ENCODE measurements around the gene CLP1.
"Not testable (repeated sequence)": the region's sequence is repeated elsewhere in the genome, so short reads cannot be mapped to it uniquely, and the experiment has no call there.

The CLP1 gene

GRCh38 chr11:57674251-57674650 is 16.7 kb downstream of the CLP1 start:
- no peak for DNase-seq (ENCODE audit: insufficient read length, low spot score)
- no peak for TF ChIP-seq TAF1 (IDR thresholded peaks at IDR 0.05; ENCODE audit: low read depth, low read length)
- TF ChIP-seq POLR2AphosphoS5 (IDR thresholded peaks at IDR 0.05; ENCODE audit: low read depth, low read length), result no peak
- TF ChIP-seq POU2F2 (IDR thresholded peaks at IDR 0.05; ENCODE audit: low read depth, low read length), result no peak
- no peak for TF ChIP-seq SPI1 (IDR thresholded peaks at IDR 0.05; ENCODE audit: low read depth, low read length)
- no peak for TF ChIP-seq PAX5 (IDR thresholded peaks at IDR 0.05; ENCODE audit: insufficient read depth, low read length, severe bottlenecking)
- no peak for TF ChIP-seq POLR2A (IDR thresholded peaks at IDR 0.05; ENCODE audit: low read depth, low read length)
- no peak for FAIRE-seq

- no peak for FAIRE-seq
- TF ChIP-seq TAF1 (IDR thresholded peaks at IDR 0.05; ENCODE audit: low read depth, low read length) (no peak), POU2F2 (IDR thresholded peaks at IDR 0.05; ENCODE audit: low read depth, low read length) (no peak), POLR2A (IDR thresholded peaks at IDR 0.05; ENCODE audit: low read depth, low read length) (no peak), PAX5 (IDR thresholded peaks at IDR 0.05; ENCODE audit: insufficient read depth, low read length, severe bottlenecking) (no peak), POLR2AphosphoS5 (IDR thresholded peaks at IDR 0.05; ENCODE audit: low read depth, low read length) (no peak), SPI1 (IDR thresholded peaks at IDR 0.05; ENCODE audit: low read depth, low read length) (no peak)
- DNase-seq (ENCODE audit: insufficient read length, low spot score), result no peak
Observed at GRCh38 chr11:57675176-57675941, 17.8 kb downstream of the CLP1 start.

- no peak for FAIRE-seq
- DNase-seq (ENCODE audit: insufficient read length, low spot score), result no peak
- no peak for TF ChIP-seq POLR2AphosphoS5 (IDR thresholded peaks at IDR 0.05; ENCODE audit: low read depth, low read length)
- TF ChIP-seq PAX5 (IDR thresholded peaks at IDR 0.05; ENCODE audit: insufficient read depth, low read length, severe bottlenecking), result no peak
- no peak for TF ChIP-seq POLR2A (IDR thresholded peaks at IDR 0.05; ENCODE audit: low read depth, low read length)
- TF ChIP-seq POU2F2 (IDR thresholded peaks at IDR 0.05; ENCODE audit: low read depth, low read length), result no peak
- TF ChIP-seq TAF1 (IDR thresholded peaks at IDR 0.05; ENCODE audit: low read depth, low read length), result no peak
- no peak for TF ChIP-seq SPI1 (IDR thresholded peaks at IDR 0.05; ENCODE audit: low read depth, low read length)
Observed at GRCh38 chr11:57679396-57679795, 21.8 kb downstream of the CLP1 start.

- DNase-seq (ENCODE audit: insufficient read length, low spot score) (no peak), FAIRE-seq (no peak)
- TF ChIP-seq POLR2AphosphoS5 (IDR thresholded peaks at IDR 0.05; ENCODE audit: low read depth, low read length) (no peak), POU2F2 (IDR thresholded peaks at IDR 0.05; ENCODE audit: low read depth, low read length) (no peak), TAF1 (IDR thresholded peaks at IDR 0.05; ENCODE audit: low read depth, low read length) (no peak), SPI1 (IDR thresholded peaks at IDR 0.05; ENCODE audit: low read depth, low read length) (no peak), PAX5 (IDR thresholded peaks at IDR 0.05; ENCODE audit: insufficient read depth, low read length, severe bottlenecking) (no peak), POLR2A (IDR thresholded peaks at IDR 0.05; ENCODE audit: low read depth, low read length) (no peak)
Observed at GRCh38 chr11:57680552-57680874, 23.0 kb downstream of the CLP1 start.

- DNase-seq (ENCODE audit: insufficient read length, low spot score) (no peak), FAIRE-seq (no peak)
- no peak for TF ChIP-seq PAX5 (IDR thresholded peaks at IDR 0.05; ENCODE audit: insufficient read depth, low read length, severe bottlenecking)
- no peak for TF ChIP-seq POU2F2 (IDR thresholded peaks at IDR 0.05; ENCODE audit: low read depth, low read length)
- TF ChIP-seq POLR2A (IDR thresholded peaks at IDR 0.05; ENCODE audit: low read depth, low read length), result no peak
- no peak for TF ChIP-seq TAF1 (IDR thresholded peaks at IDR 0.05; ENCODE audit: low read depth, low read length)
- TF ChIP-seq SPI1 (IDR thresholded peaks at IDR 0.05; ENCODE audit: low read depth, low read length), result no peak
Observed at GRCh38 chr11:57681168-57681567, 23.6 kb downstream of the CLP1 start.

GRCh38 chr11:57690474-57690873 is 32.9 kb downstream of the CLP1 start:
- DNase-seq (ENCODE audit: insufficient read length, low spot score); FAIRE-seq: not testable (repeated sequence)

- DNase-seq (ENCODE audit: insufficient read length, low spot score) (no peak), FAIRE-seq (no peak)
Observed at GRCh38 chr11:57698843-57699365, 41.3 kb downstream of the CLP1 start.

GRCh38 chr11:57699813-57700212 is 42.3 kb downstream of the CLP1 start:
- TF ChIP-seq TAF1 (IDR thresholded peaks at IDR 0.05; ENCODE audit: low read depth, low read length) (no peak), SPI1 (IDR thresholded peaks at IDR 0.05; ENCODE audit: low read depth, low read length) (no peak), POLR2A (IDR thresholded peaks at IDR 0.05; ENCODE audit: low read depth, low read length) (no peak), POU2F2 (IDR thresholded peaks at IDR 0.05; ENCODE audit: low read depth, low read length) (no peak), POLR2AphosphoS5 (IDR thresholded peaks at IDR 0.05; ENCODE audit: low read depth, low read length) (no peak), PAX5 (IDR thresholded peaks at IDR 0.05; ENCODE audit: insufficient read depth, low read length, severe bottlenecking) (no peak)
- no peak for DNase-seq (ENCODE audit: insufficient read length, low spot score)
- FAIRE-seq, result no peak

More at GRCh38 chr11:57698843-57699365, 41.3 kb downstream of the CLP1 start:
- TF ChIP-seq PAX5 (IDR thresholded peaks at IDR 0.05; ENCODE audit: insufficient read depth, low read length, severe bottlenecking) (no peak), POLR2AphosphoS5 (IDR thresholded peaks at IDR 0.05; ENCODE audit: low read depth, low read length) (no peak), SPI1 (IDR thresholded peaks at IDR 0.05; ENCODE audit: low read depth, low read length) (no peak)

GRCh38 chr11:57700425-57700824 is 42.9 kb downstream of the CLP1 start:
- no peak for DNase-seq (ENCODE audit: insufficient read length, low spot score)
- no peak for TF ChIP-seq POU2F2 (IDR thresholded peaks at IDR 0.05; ENCODE audit: low read depth, low read length)
- TF ChIP-seq SPI1 (IDR thresholded peaks at IDR 0.05; ENCODE audit: low read depth, low read length), result no peak
- no peak for TF ChIP-seq POLR2AphosphoS5 (IDR thresholded peaks at IDR 0.05; ENCODE audit: low read depth, low read length)
- no peak for TF ChIP-seq PAX5 (IDR thresholded peaks at IDR 0.05; ENCODE audit: insufficient read depth, low read length, severe bottlenecking)
- no peak for TF ChIP-seq TAF1 (IDR thresholded peaks at IDR 0.05; ENCODE audit: low read depth, low read length)
- no peak for TF ChIP-seq POLR2A (IDR thresholded peaks at IDR 0.05; ENCODE audit: low read depth, low read length)
- no peak for FAIRE-seq

- DNase-seq (ENCODE audit: insufficient read length, low spot score) (no peak), FAIRE-seq (peak; percentile 20)
- TF ChIP-seq TAF1 (IDR thresholded peaks at IDR 0.05; ENCODE audit: low read depth, low read length) (no peak), POLR2AphosphoS5 (IDR thresholded peaks at IDR 0.05; ENCODE audit: low read depth, low read length) (no peak), SPI1 (IDR thresholded peaks at IDR 0.05; ENCODE audit: low read depth, low read length) (no peak)
Observed at GRCh38 chr11:57703341-57703740, 45.8 kb downstream of the CLP1 start.

All from GM12891 (cell line).